Breast epithelium (tissue), 4 donors: ENCODE measurements around the gene ATP8B4. TPM values are rescaled to one million over a fixed set of nuclear protein-coding genes. Genes with fewer than 3 reads are reported as not detected.

Experiments used
- DNase-seq, 2 donors: peaks; one replicate each; pipeline ENCODE4 v3.0.0-alpha.2; 2019; ENCODE audit warnings: low spot score in 2 of 2
- H3K27ac ChIP-seq, 2 donors: fragments of 200-600 bp; sonication (generic) in 1 of 2; one replicate each; pipeline ENCODE4 v1.5.1; 2016 to 2019; ENCODE audit warnings: mild to moderate bottlenecking in 1 of 2
- H3K27me3 ChIP-seq, 2 donors: fragments of 200-600 bp; sonication (generic) in 1 of 2; one replicate each; pipeline versions ENCODE4 v1.5.1 to v1.6.0; 2017 to 2019; ENCODE audit warnings: control low read depth in 1 of 2, mild to moderate bottlenecking in 1 of 2
- H3K36me3 ChIP-seq: fragments of 200-600 bp; one replicate; pipeline ENCODE4 v1.5.1; 2019
- H3K4me1 ChIP-seq, 2 donors: fragments of 200-600 bp; sonication (generic); one replicate each; pipeline ENCODE4 v1.5.1; 2016 to 2019; ENCODE audit warnings: control low read depth in 1 of 2
- H3K4me3 ChIP-seq, 3 donors: fragments of 200-600 bp; sonication (generic); 1 replicate in 2 of 3; 2 replicates in 1 of 3; pipeline ENCODE4 v1.5.1; 2016 to 2019; ENCODE audit warnings: mild to moderate bottlenecking in 3 of 3, moderate library complexity in 2 of 3
- H3K9me3 ChIP-seq, 2 donors: fragments of 200-600 bp; sonication (generic) in 1 of 2; one replicate each; pipeline ENCODE4 v1.5.1; 2016 to 2019; ENCODE audit warnings: control low read depth in 1 of 2
- POLR2A ChIP-seq: fragments of 450-650 bp; IDR thresholded peaks from one replicate; pipeline ENCODE4 v1.6.1; 2016; ENCODE audit warnings: antibody characterized with exemption, mild to moderate bottlenecking, moderate library complexity
- POLR2AphosphoS5 ChIP-seq, 3 donors: sonication (generic); formaldehyde crosslinking; IDR thresholded peaks; one replicate each; pipeline ENCODE4 v1.6.1; 2017; ENCODE audit warnings: antibody characterized with exemption in 3 of 3
- intact Hi-C: fragments of 100-400 bp; cut with DNase I; formaldehyde crosslinking; loops from one replicate; pipeline ENCODE4 v1.15.1; 2023; ENCODE audit warnings: low total_unique reads
- total RNA-seq, 3 donors: library from RNA; depleted of rRNA; stranded (reverse); fragments of >200 nt; gene quantifications; one replicate each; pipeline ENCODE4 v1.1.0, GENCODE V29; 2016
- TF ChIP-seq, protein P1 (sequence below), 3 donors: fragments of 450-650 bp; IDR thresholded peaks; one replicate each; pipeline ENCODE4 v1.5.1; 2016 to 2017; ENCODE audit warnings: antibody characterized with exemption in 3 of 3, mild to moderate bottlenecking in 3 of 3, moderate library complexity in 3 of 3

The ATP8B4 gene
- total RNA-seq, 3 donors from 2014 or later, result 7.9 to 28.3 (median 9.5) TPM

DNA sequence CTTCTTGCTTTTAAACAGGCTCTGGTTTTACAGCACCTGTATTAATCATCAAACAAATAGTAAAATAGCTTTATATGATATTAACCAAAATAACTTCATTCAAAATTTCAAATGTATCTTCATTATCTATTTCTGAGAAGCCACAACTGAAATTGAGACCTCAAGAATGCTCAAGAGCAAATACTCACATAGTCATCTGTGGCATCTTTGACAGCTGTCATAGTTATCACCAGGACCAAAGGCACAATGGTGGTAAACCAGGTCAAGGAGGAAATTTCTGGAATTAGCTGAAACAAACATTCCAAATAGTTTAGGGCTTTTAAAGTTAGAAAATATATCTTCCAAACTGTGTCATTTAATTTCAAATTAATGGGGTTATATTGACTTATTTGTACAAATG, 74.6 kb downstream of the ATP8B4 start:
- no peak for TF ChIP-seq POLR2A
- Histone ChIP-seq H3K36me3 (no peaks in the 10 kb centered on the region), H3K9me3 (peaks cover 6 to 12% of the 10 kb centered on the region in 2 donors), H3K4me3 (no peak overlapping the region), H3K27me3 (no peaks in the 10 kb centered on the region), H3K27ac (no peak overlapping the region), H3K4me1 (no peaks in the 10 kb centered on the region)
- no peak for DNase-seq
- intact Hi-C loops, result no loop called here

DNA sequence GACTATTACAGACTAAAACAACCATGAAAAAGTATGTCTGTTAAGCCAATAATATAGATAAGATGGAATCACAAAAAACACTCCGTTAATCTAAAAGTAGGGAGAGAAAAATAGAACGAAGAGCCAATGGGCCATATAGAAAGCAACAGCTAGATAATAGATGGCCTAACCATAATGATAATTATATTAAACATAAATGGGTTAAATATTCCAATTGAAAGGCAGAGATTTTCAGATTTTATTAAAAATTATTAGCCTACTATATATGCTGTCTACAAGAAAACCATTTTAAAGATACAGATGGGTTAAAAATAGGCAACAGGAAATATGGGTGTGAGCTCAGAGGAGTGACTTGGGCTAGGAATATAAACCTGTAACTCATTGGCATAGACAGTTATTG, 76.3 kb downstream of the ATP8B4 start:
- no peaks in the 10 kb centered on the region for H3K27me3 ChIP-seq
- intact Hi-C loops, result no loop called here
- no peak overlapping the region for H3K4me3 ChIP-seq
- DNase-seq, result no peak
- TF ChIP-seq POLR2A, result no peak
- no peaks in the 10 kb centered on the region for H3K36me3 ChIP-seq
- H3K4me1 ChIP-seq, result no peaks in the 10 kb centered on the region
- no peak overlapping the region for H3K27ac ChIP-seq
- H3K9me3 ChIP-seq, result peaks cover 6 to 12% of the 10 kb centered on the region in 2 donors

DNA sequence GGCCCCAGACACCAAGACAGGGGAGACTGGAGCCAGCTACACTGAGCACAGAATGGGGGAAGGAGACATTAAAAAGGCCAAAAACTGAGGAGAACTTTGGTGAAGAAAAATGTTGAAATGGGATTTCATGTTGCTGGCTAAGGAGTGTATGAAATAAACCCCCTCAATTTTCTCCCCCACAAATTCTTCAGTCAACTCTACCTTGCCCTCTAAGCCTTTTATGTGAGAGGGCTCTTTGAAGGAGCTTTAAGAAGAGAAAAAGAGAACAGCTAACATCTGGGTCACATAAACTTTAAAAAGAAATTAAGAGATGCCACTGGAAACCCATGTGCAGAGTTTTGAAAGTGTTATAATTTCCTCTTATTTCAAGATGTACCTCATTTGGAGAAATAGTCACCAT, 88.6 kb downstream of the ATP8B4 start:
- Histone ChIP-seq H3K27me3 (no peaks in the 10 kb centered on the region), H3K36me3 (no peaks in the 10 kb centered on the region), H3K9me3 (no peaks in the 10 kb centered on the region), H3K27ac (no peak overlapping the region), H3K4me3 (no peak overlapping the region), H3K4me1 (no peaks in the 10 kb centered on the region)
- TF ChIP-seq POLR2AphosphoS5 (IDR thresholded peaks at IDR 0.05), result no peak
- TF ChIP-seq, protein P1, sequence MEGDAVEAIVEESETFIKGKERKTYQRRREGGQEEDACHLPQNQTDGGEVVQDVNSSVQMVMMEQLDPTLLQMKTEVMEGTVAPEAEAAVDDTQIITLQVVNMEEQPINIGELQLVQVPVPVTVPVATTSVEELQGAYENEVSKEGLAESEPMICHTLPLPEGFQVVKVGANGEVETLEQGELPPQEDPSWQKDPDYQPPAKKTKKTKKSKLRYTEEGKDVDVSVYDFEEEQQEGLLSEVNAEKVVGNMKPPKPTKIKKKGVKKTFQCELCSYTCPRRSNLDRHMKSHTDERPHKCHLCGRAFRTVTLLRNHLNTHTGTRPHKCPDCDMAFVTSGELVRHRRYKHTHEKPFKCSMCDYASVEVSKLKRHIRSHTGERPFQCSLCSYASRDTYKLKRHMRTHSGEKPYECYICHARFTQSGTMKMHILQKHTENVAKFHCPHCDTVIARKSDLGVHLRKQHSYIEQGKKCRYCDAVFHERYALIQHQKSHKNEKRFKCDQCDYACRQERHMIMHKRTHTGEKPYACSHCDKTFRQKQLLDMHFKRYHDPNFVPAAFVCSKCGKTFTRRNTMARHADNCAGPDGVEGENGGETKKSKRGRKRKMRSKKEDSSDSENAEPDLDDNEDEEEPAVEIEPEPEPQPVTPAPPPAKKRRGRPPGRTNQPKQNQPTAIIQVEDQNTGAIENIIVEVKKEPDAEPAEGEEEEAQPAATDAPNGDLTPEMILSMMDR (IDR thresholded peaks at IDR 0.05), result no peak
- TF ChIP-seq POLR2A, result no peak
- no peak for DNase-seq
- intact Hi-C loops, result no loop called here

DNA sequence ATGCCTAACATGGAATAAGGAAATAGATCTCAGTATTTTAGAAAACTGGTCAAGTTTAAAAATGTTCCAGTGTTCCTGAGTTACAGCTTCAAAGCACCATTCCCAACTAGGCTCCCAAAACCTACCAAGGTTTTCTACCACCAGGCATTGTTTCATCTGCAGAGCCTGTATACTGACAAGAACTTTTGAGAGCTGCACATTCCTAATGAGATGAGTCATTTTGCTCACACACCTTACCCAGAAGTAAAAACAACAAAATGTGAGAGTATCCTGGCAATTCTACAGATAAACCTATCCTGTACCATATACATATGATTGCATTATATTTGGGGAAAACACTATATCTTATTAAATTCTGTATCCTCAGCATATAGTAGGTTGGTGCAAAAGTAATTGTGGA, 90.7 kb downstream of the ATP8B4 start:
- Histone ChIP-seq H3K36me3 (no peaks in the 10 kb centered on the region), H3K4me3 (no peak overlapping the region), H3K4me1 (no peaks in the 10 kb centered on the region), H3K27ac (no peak overlapping the region), H3K9me3 (no peaks in the 10 kb centered on the region), H3K27me3 (no peaks in the 10 kb centered on the region)
- no peak for TF ChIP-seq POLR2A
- no peak for TF ChIP-seq POLR2AphosphoS5 (IDR thresholded peaks at IDR 0.05)
- TF ChIP-seq, protein P1 (IDR thresholded peaks at IDR 0.05), result no peak
- DNase-seq, result no peak
- intact Hi-C loops, result no loop called here

DNA sequence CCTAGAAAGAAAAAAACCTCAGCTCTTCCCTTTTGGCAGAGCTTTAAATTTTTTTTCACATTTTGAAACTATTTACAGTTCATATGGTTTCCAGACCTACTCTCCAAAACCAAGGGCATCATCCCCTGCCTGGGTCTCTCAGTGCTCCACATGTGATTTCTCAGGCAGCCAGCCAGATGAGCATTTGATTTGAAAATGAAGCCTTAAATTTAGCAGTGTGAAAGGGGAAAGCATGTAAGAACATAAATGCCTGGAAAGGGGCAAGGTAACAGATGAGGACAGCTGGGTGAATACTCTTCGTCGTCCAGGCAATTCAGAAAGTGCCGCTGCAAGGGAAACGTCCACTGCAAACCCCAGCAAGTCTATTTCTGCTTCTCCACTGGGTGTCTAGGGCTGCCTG, 94.8 kb downstream of the ATP8B4 start:
- H3K9me3 ChIP-seq, result no peaks in the 10 kb centered on the region
- TF ChIP-seq POLR2AphosphoS5 (IDR thresholded peaks at IDR 0.05) (no peak), POLR2A (no peak)
- TF ChIP-seq, protein P1 (IDR thresholded peaks at IDR 0.05), result no peak
- intact Hi-C loops, result no loop called here
- H3K27me3 ChIP-seq, result no peaks in the 10 kb centered on the region
- H3K4me3 ChIP-seq, result no peak overlapping the region
- no peak overlapping the region for H3K27ac ChIP-seq
- H3K36me3 ChIP-seq, result no peaks in the 10 kb centered on the region
- DNase-seq, result no peak
- H3K4me1 ChIP-seq, result no peaks in the 10 kb centered on the region

DNA sequence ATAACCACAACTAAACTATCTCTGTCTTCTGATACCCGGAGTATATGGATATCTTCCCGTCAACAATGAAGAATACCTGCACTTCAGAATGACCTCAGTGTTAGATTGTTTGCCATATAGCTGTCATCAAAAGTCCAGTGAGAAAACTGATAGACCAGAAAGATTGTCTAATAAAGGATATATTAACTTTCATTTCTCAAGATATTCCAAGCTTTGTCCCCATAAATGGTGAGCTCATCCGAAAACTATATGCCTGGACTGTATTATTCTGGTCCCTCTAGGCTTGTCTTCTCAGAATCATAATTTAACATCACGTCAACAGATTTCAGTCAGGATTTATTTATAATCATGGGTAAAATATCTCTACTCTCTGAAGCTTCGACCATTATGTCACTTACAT, 100.5 kb downstream of the ATP8B4 start:
- H3K4me1 ChIP-seq, result no peaks in the 10 kb centered on the region
- no peak overlapping the region for H3K27ac ChIP-seq
- TF ChIP-seq, protein P1 (IDR thresholded peaks at IDR 0.05), result no peak
- TF ChIP-seq POLR2AphosphoS5 (IDR thresholded peaks at IDR 0.05) (no peak), POLR2A (no peak)
- no peak overlapping the region for H3K4me3 ChIP-seq
- H3K36me3 ChIP-seq, result no peaks in the 10 kb centered on the region
- no peak for DNase-seq
- H3K27me3 ChIP-seq, result no peaks in the 10 kb centered on the region
- no peaks in the 10 kb centered on the region for H3K9me3 ChIP-seq
- intact Hi-C loops, result no loop called here
